ENCODE measurements around the gene RNF128. TPM values are rescaled to one million over a fixed set of nuclear protein-coding genes. Genes with fewer than 3 reads are reported as not detected.

The RNF128 gene
- total and polyA plus RNA-seq, 2 of the 13 experiments (the other 11 are each of a cell fraction or from before 2014, with no cell fraction given): 18.5 to 43.5 TPM

GRCh38 chrX:106726485-106727437 is at the start of gene RNF128 (continued):
- TF ChIP-seq ETV5 (CRISPR knock-in tag; IDR thresholded peaks at IDR 0.05; ENCODE audit: borderline replicate concordance): no peak
- TF ChIP-seq CHD2 (IDR thresholded peaks at IDR 0.05; ENCODE audit: low read depth, low read length): no peak
- TF ChIP-seq TARDBP (CRISPR knock-in tag; IDR thresholded peaks at IDR 0.05): no peak
- no peak for TF ChIP-seq ZNF569 (CRISPR knock-in tag; IDR thresholded peaks at IDR 0.05; ENCODE audit: borderline replicate concordance)
- no peak for TF ChIP-seq MYPOP (CRISPR knock-in tag; IDR thresholded peaks at IDR 0.05)
- TF ChIP-seq ZNF530 (CRISPR knock-in tag; IDR thresholded peaks at IDR 0.05; ENCODE audit: low read depth): no peak
- TF ChIP-seq ZNF740 (CRISPR knock-in tag; IDR thresholded peaks at IDR 0.05): no peak
- no peak for TF ChIP-seq LCORL (IDR thresholded peaks at IDR 0.05)
- peak; percentile 58 for TF ChIP-seq LCORL (CRISPR knock-in tag; IDR thresholded peaks at IDR 0.05)
- TF ChIP-seq MIXL1 (CRISPR knock-in tag; IDR thresholded peaks at IDR 0.05): no peak
- 0 out of 2 replicates have a peak, but pooled peaks have one; percentile 39 for TF ChIP-seq KLF12 (CRISPR knock-in tag; IDR thresholded peaks at IDR 0.05; ENCODE audit: borderline replicate concordance)
- TF ChIP-seq, protein P1, sequence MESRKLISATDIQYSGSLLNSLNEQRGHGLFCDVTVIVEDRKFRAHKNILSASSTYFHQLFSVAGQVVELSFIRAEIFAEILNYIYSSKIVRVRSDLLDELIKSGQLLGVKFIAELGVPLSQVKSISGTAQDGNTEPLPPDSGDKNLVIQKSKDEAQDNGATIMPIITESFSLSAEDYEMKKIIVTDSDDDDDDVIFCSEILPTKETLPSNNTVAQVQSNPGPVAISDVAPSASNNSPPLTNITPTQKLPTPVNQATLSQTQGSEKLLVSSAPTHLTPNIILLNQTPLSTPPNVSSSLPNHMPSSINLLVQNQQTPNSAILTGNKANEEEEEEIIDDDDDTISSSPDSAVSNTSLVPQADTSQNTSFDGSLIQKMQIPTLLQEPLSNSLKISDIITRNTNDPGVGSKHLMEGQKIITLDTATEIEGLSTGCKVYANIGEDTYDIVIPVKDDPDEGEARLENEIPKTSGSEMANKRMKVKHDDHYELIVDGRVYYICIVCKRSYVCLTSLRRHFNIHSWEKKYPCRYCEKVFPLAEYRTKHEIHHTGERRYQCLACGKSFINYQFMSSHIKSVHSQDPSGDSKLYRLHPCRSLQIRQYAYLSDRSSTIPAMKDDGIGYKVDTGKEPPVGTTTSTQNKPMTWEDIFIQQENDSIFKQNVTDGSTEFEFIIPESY (CRISPR knock-in tag; IDR thresholded peaks at IDR 0.05): no peak
- TF ChIP-seq RXRB (CRISPR knock-in tag; IDR thresholded peaks at IDR 0.05; ENCODE audit: borderline replicate concordance): no peak
- TF ChIP-seq ZNF496 (CRISPR knock-in tag; IDR thresholded peaks at IDR 0.05; ENCODE audit: insufficient replicate concordance): no peak
- no peak for TF ChIP-seq ISX (CRISPR knock-in tag; conservative IDR thresholded peaks at IDR 0.05)
- no peak for TF ChIP-seq TAF15 (IDR thresholded peaks at IDR 0.05; ENCODE audit: low read depth, low read length, poor library complexity, severe bottlenecking)
- no peak for TF ChIP-seq AGO1 (IDR thresholded peaks at IDR 0.05; ENCODE audit: low read depth, low read length, poor library complexity, severe bottlenecking)
- no peak for TF ChIP-seq ZNF713 (CRISPR knock-in tag; IDR thresholded peaks at IDR 0.05)
- no peak for TF ChIP-seq ZNF550 (CRISPR knock-in tag; IDR thresholded peaks at IDR 0.05; ENCODE audit: borderline replicate concordance)
- no peak for TF ChIP-seq PLSCR1 (CRISPR knock-in tag; IDR thresholded peaks at IDR 0.05; ENCODE audit: borderline replicate concordance)
- TF ChIP-seq ZNF574 (CRISPR knock-in tag; IDR thresholded peaks at IDR 0.05): no peak; the same call in 1 of the 2 replicates
- TF ChIP-seq RAD21 (CRISPR knock-in tag; IDR thresholded peaks at IDR 0.05): no peak
- TF ChIP-seq MATR3 (CRISPR knock-in tag; IDR thresholded peaks at IDR 0.05): no peak

Measured in HepG2 (cell line).